Measurements from ENCODE around the gene ANKRD42.
A peak's percentile ranks its signal among the peaks of the same experiment; 100 is the strongest.

Gene ANKRD42

GRCh38 chr11:83158965-83159901 lies 34.3 kb upstream of the ANKRD42 start:
- no peaks in the 10 kb centered on the region for H3K36me3 ChIP-seq (ENCODE audit: control insufficient read depth, insufficient read depth, low read length)
- peak overlapping the region; percentile 100 for H3K9ac ChIP-seq (ENCODE audit: low read length)
- no peaks in the 10 kb centered on the region for H3K9me3 ChIP-seq (ENCODE audit: control insufficient read depth, low read length)
- no peaks in the 10 kb centered on the region for H3K27me3 ChIP-seq (ENCODE audit: control insufficient read depth, insufficient read depth, low read length)
- peaks cover 16% of the 10 kb centered on the region for H3K4me1 ChIP-seq (ENCODE audit: control insufficient read depth, insufficient read depth, low read length)
- H3K4me3 ChIP-seq (ENCODE audit: low read length): peak overlapping the region; percentile 64

- Histone ChIP-seq H3K4me1 (ENCODE audit: control insufficient read depth, insufficient read depth, low read length) (peaks cover 16% of the 10 kb centered on the region), H3K36me3 (ENCODE audit: control insufficient read depth, insufficient read depth, low read length) (no peaks in the 10 kb centered on the region), H3K9me3 (ENCODE audit: control insufficient read depth, low read length) (no peaks in the 10 kb centered on the region)
These were observed 33.3 kb upstream of the ANKRD42 start for GRCh38 chr11:83159902-83160865.

GRCh38 chr11:83161610-83162199 lies 31.8 kb upstream of the ANKRD42 start:
- no peak overlapping the region for H3K9ac ChIP-seq (ENCODE audit: low read length)
- no peaks in the 10 kb centered on the region for H3K9me3 ChIP-seq (ENCODE audit: control insufficient read depth, low read length)
- H3K4me3 ChIP-seq (ENCODE audit: low read length): no peak overlapping the region
- peaks cover 16% of the 10 kb centered on the region for H3K4me1 ChIP-seq (ENCODE audit: control insufficient read depth, insufficient read depth, low read length)
- no peaks in the 10 kb centered on the region for H3K36me3 ChIP-seq (ENCODE audit: control insufficient read depth, insufficient read depth, low read length)
- H3K27me3 ChIP-seq (ENCODE audit: control insufficient read depth, insufficient read depth, low read length): no peaks in the 10 kb centered on the region

More at GRCh38 chr11:83159902-83160865, 33.3 kb upstream of the ANKRD42 start:
- peak overlapping the region; percentile 64 for H3K4me3 ChIP-seq (ENCODE audit: low read length)
- H3K27me3 ChIP-seq (ENCODE audit: control insufficient read depth, insufficient read depth, low read length): no peaks in the 10 kb centered on the region
- peak overlapping the region; percentile 100 for H3K9ac ChIP-seq (ENCODE audit: low read length)

GRCh38 chr11:83162377-83162776 lies 31.1 kb upstream of the ANKRD42 start:
- H3K9ac ChIP-seq (ENCODE audit: low read length): no peak overlapping the region
- no peaks in the 10 kb centered on the region for H3K9me3 ChIP-seq (ENCODE audit: control insufficient read depth, low read length)
- no peaks in the 10 kb centered on the region for H3K36me3 ChIP-seq (ENCODE audit: control insufficient read depth, insufficient read depth, low read length)
- peaks cover 16% of the 10 kb centered on the region for H3K4me1 ChIP-seq (ENCODE audit: control insufficient read depth, insufficient read depth, low read length)
- no peaks in the 10 kb centered on the region for H3K27me3 ChIP-seq (ENCODE audit: control insufficient read depth, insufficient read depth, low read length)
- no peak overlapping the region for H3K4me3 ChIP-seq (ENCODE audit: low read length)

DNA sequence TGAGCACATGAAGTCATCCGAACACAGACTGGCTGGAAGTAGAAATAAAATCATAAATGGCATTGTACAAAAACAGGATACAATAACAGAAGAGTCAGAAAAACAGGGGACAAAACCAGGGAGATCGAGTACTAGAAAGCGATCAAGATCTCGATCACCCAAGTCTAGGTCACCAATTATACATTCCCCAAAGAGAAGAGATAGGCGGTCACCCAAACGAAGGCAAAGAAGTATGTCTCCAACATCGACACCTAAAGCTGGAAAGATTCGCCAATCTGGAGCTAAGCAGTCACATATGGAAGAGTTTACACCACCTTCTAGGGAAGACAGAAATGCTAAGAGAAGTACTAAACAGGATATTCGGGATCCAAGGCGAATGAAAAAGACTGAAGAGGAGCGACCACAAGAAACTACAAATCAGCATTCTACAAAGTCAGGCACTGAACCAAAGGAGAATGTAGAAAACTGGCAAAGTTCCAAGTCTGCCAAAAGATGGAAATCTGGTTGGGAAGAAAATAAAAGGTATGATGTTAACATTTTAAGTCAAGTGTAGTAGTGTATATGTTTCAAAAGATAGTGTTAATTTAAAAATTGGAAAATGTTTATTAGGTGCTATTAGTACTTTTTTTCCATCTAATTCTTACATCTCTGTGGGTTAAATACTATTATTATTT lies 27.2 kb upstream of the ANKRD42 start:
- no peak overlapping the region for H3K9ac ChIP-seq (ENCODE audit: low read length)
- H3K27me3 ChIP-seq (ENCODE audit: control insufficient read depth, insufficient read depth, low read length): no peaks in the 10 kb centered on the region
- peaks cover 21% of the 10 kb centered on the region for H3K4me1 ChIP-seq (ENCODE audit: control insufficient read depth, insufficient read depth, low read length)
- no peaks in the 10 kb centered on the region for H3K9me3 ChIP-seq (ENCODE audit: control insufficient read depth, low read length)
- peaks cover 16% of the 10 kb centered on the region for H3K36me3 ChIP-seq (ENCODE audit: control insufficient read depth, insufficient read depth, low read length)
- no peak overlapping the region for H3K4me3 ChIP-seq (ENCODE audit: low read length)

- Histone ChIP-seq H3K36me3 (ENCODE audit: control insufficient read depth, insufficient read depth, low read length) (peaks cover 16% of the 10 kb centered on the region), H3K27me3 (ENCODE audit: control insufficient read depth, insufficient read depth, low read length) (no peaks in the 10 kb centered on the region), H3K4me1 (ENCODE audit: control insufficient read depth, insufficient read depth, low read length) (peaks cover 14% of the 10 kb centered on the region)
These were observed 24.8 kb upstream of the ANKRD42 start for GRCh38 chr11:83168756-83169155.

GRCh38 chr11:83170865-83171264 lies 22.6 kb upstream of the ANKRD42 start:
- H3K9me3 ChIP-seq (ENCODE audit: control insufficient read depth, low read length): no peaks in the 10 kb centered on the region
- H3K9ac ChIP-seq (ENCODE audit: low read length): no peak overlapping the region
- peaks cover 23% of the 10 kb centered on the region for H3K4me1 ChIP-seq (ENCODE audit: control insufficient read depth, insufficient read depth, low read length)
- no peak overlapping the region for H3K4me3 ChIP-seq (ENCODE audit: low read length)
- peaks cover 16% of the 10 kb centered on the region for H3K36me3 ChIP-seq (ENCODE audit: control insufficient read depth, insufficient read depth, low read length)
- H3K27me3 ChIP-seq (ENCODE audit: control insufficient read depth, insufficient read depth, low read length): no peaks in the 10 kb centered on the region

More at GRCh38 chr11:83168756-83169155, 24.8 kb upstream of the ANKRD42 start:
- H3K9me3 ChIP-seq (ENCODE audit: control insufficient read depth, low read length): no peaks in the 10 kb centered on the region
- no peak overlapping the region for H3K4me3 ChIP-seq (ENCODE audit: low read length)
- no peak overlapping the region for H3K9ac ChIP-seq (ENCODE audit: low read length)

DNA sequence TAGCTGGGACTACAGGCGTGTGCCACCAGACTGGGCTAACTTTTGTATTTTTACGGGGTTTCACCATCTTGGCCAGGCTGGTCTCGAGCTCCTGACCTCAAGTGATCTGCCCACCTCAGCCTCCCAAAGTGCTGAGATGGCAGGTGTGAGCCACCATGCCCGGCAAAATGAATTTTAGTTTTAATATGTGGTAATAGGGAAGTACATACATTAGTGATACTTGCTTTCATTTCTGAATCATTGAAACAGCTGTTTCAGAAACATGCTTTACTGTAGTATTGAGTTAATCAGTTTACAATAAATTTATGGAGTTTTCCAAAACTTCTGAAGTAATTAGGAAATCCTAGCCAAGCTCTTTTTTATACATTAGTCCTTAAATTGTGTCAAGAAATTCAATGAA lies 21.0 kb upstream of the ANKRD42 start:
- Histone ChIP-seq H3K4me3 (ENCODE audit: low read length) (no peak overlapping the region), H3K9ac (ENCODE audit: low read length) (no peak overlapping the region), H3K9me3 (ENCODE audit: control insufficient read depth, low read length) (no peaks in the 10 kb centered on the region), H3K36me3 (ENCODE audit: control insufficient read depth, insufficient read depth, low read length) (peaks cover 16% of the 10 kb centered on the region), H3K27me3 (ENCODE audit: control insufficient read depth, insufficient read depth, low read length) (no peaks in the 10 kb centered on the region), H3K4me1 (ENCODE audit: control insufficient read depth, insufficient read depth, low read length) (peaks cover 25% of the 10 kb centered on the region)

DNA sequence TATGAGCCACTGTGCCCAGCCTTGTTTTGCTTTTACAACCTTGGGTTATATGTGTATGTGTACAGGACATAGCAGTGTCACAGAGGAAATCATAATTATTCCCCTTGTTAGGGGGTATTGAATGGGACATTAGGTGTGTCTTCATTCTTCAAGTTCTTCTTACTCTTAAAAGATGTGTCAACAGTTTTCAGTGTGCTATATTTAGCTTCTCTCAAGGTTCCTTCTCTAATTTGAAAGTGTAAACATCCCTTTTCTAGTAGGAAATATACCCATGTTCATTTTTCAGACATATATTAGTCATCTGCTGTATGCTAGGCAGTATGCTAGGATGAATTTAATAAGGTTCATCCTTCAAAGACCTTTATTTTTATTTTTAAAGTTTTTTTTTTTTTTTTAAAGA lies 19.5 kb upstream of the ANKRD42 start:
- Histone ChIP-seq H3K9me3 (ENCODE audit: control insufficient read depth, low read length) (no peaks in the 10 kb centered on the region), H3K4me1 (ENCODE audit: control insufficient read depth, insufficient read depth, low read length) (peaks cover 25% of the 10 kb centered on the region), H3K4me3 (ENCODE audit: low read length) (no peak overlapping the region), H3K9ac (ENCODE audit: low read length) (no peak overlapping the region), H3K36me3 (ENCODE audit: control insufficient read depth, insufficient read depth, low read length) (peaks cover 9% of the 10 kb centered on the region), H3K27me3 (ENCODE audit: control insufficient read depth, insufficient read depth, low read length) (no peaks in the 10 kb centered on the region)

DNA sequence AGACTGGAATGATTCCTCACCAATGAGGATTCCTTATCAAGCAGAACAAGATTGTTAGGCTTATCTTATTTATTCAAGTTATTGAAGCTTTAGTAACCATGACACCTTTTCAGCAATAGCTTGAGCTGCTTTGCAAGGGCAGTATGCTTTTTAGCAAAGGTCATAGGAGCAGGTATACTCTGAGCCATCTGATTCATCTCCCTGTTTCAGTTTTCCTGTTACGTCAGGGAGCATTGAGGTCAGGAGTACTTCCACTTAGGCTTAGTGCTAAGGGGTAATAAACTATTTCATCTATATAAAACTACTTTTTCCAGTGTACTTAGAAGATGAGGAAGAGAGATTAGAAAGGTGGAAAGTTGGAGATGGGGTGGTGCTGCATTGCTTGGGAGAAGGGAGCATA lies 17.7 kb upstream of the ANKRD42 start:
- Histone ChIP-seq H3K36me3 (ENCODE audit: control insufficient read depth, insufficient read depth, low read length) (peaks cover 4% of the 10 kb centered on the region), H3K4me3 (ENCODE audit: low read length) (no peak overlapping the region), H3K9ac (ENCODE audit: low read length) (no peak overlapping the region), H3K9me3 (ENCODE audit: control insufficient read depth, low read length) (no peaks in the 10 kb centered on the region), H3K4me1 (ENCODE audit: control insufficient read depth, insufficient read depth, low read length) (peaks cover 16% of the 10 kb centered on the region), H3K27me3 (ENCODE audit: control insufficient read depth, insufficient read depth, low read length) (no peaks in the 10 kb centered on the region)

GRCh38 chr11:83181815-83182214 lies 11.7 kb upstream of the ANKRD42 start:
- Histone ChIP-seq H3K36me3 (ENCODE audit: control insufficient read depth, insufficient read depth, low read length) (peaks cover 4% of the 10 kb centered on the region), H3K4me3 (ENCODE audit: low read length) (no peak overlapping the region), H3K27me3 (ENCODE audit: control insufficient read depth, insufficient read depth, low read length) (no peaks in the 10 kb centered on the region), H3K4me1 (ENCODE audit: control insufficient read depth, insufficient read depth, low read length) (no peaks in the 10 kb centered on the region), H3K9me3 (ENCODE audit: control insufficient read depth, low read length) (no peaks in the 10 kb centered on the region), H3K9ac (ENCODE audit: low read length) (no peak overlapping the region)
